ENCODE results near the gene PSAT1.
"Not testable (repeated sequence)": the region's sequence is repeated elsewhere in the genome, so short reads cannot be mapped to it uniquely, and the experiment has no call there.

The PSAT1 gene

GRCh38 chr9:78280982-78281668 lies 15.8 kb upstream of the PSAT1 start:
- no peak for DNase-seq (ENCODE audit: low spot score in 2 of 2)
- no peaks in the 10 kb centered on the region for H3K27me3 Mint-ChIP-seq
- H3K27ac Mint-ChIP-seq (ENCODE audit: low read depth) = no peak overlapping the region
- H3K36me3 Mint-ChIP-seq (ENCODE audit: insufficient read depth) = no peaks in the 10 kb centered on the region
- no peak overlapping the region for H3K4me3 Mint-ChIP-seq
- H3K4me1 Mint-ChIP-seq = no peaks in the 10 kb centered on the region
- no peaks in the 10 kb centered on the region for H3K9me3 Mint-ChIP-seq
- no peak for ATAC-seq (replicated peaks; ENCODE audit: extremely low read depth, poor library complexity, severe bottlenecking)

GRCh38 chr9:78284181-78284580 lies 12.7 kb upstream of the PSAT1 start:
- not testable (repeated sequence) for H3K27me3 Mint-ChIP-seq; H3K27ac Mint-ChIP-seq (ENCODE audit: low read depth); H3K4me1 Mint-ChIP-seq; H3K9me3 Mint-ChIP-seq; H3K36me3 Mint-ChIP-seq (ENCODE audit: insufficient read depth); DNase-seq (ENCODE audit: low spot score in 2 of 2); ATAC-seq (replicated peaks; ENCODE audit: extremely low read depth, poor library complexity, severe bottlenecking); H3K4me3 Mint-ChIP-seq

- ATAC-seq (replicated peaks; ENCODE audit: extremely low read depth, poor library complexity, severe bottlenecking) = no peak
- Mint-ChIP-seq H3K27me3 (peaks cover 9% of the 10 kb centered on the region), H3K9me3 (no peaks in the 10 kb centered on the region), H3K4me3 (no peak overlapping the region), H3K36me3 (ENCODE audit: insufficient read depth) (peaks cover 1% of the 10 kb centered on the region), H3K27ac (ENCODE audit: low read depth) (no peak overlapping the region), H3K4me1 (no peaks in the 10 kb centered on the region)
- no peak for DNase-seq (ENCODE audit: low spot score in 2 of 2)
Observed at GRCh38 chr9:78286125-78286524, 10.8 kb upstream of the PSAT1 start.

GRCh38 chr9:78286946-78287388 lies 10.0 kb upstream of the PSAT1 start:
- ATAC-seq (replicated peaks; ENCODE audit: extremely low read depth, poor library complexity, severe bottlenecking) (no peak), DNase-seq (ENCODE audit: low spot score in 2 of 2) (no peak)
- Mint-ChIP-seq H3K27ac (ENCODE audit: low read depth) (no peak overlapping the region), H3K9me3 (no peaks in the 10 kb centered on the region), H3K4me1 (no peaks in the 10 kb centered on the region), H3K27me3 (peaks cover 9% of the 10 kb centered on the region), H3K36me3 (ENCODE audit: insufficient read depth) (peaks cover 1% of the 10 kb centered on the region), H3K4me3 (no peak overlapping the region)

- H3K27ac Mint-ChIP-seq (ENCODE audit: low read depth) = no peak overlapping the region
- ATAC-seq (replicated peaks; ENCODE audit: extremely low read depth, poor library complexity, severe bottlenecking) = no peak
- H3K4me3 Mint-ChIP-seq = no peak overlapping the region
- H3K4me1 Mint-ChIP-seq = peaks cover 10% of the 10 kb centered on the region
- peaks cover 9% of the 10 kb centered on the region for H3K27me3 Mint-ChIP-seq
- H3K9me3 Mint-ChIP-seq = no peaks in the 10 kb centered on the region
- no peak for DNase-seq (ENCODE audit: low spot score in 2 of 2)
- peaks cover 1% of the 10 kb centered on the region for H3K36me3 Mint-ChIP-seq (ENCODE audit: insufficient read depth)
Observed at GRCh38 chr9:78288214-78288892, 8.6 kb upstream of the PSAT1 start.

GRCh38 chr9:78289474-78289873 lies 7.5 kb upstream of the PSAT1 start:
- Mint-ChIP-seq H3K4me1 (peaks cover 10% of the 10 kb centered on the region), H3K27me3 (peaks cover 9% of the 10 kb centered on the region), H3K27ac (ENCODE audit: low read depth) (no peak overlapping the region), H3K4me3 (no peak overlapping the region), H3K36me3 (ENCODE audit: insufficient read depth) (peaks cover 1% of the 10 kb centered on the region), H3K9me3 (no peaks in the 10 kb centered on the region)
- no peak for ATAC-seq (replicated peaks; ENCODE audit: extremely low read depth, poor library complexity, severe bottlenecking)
- no peak for DNase-seq (ENCODE audit: low spot score in 2 of 2)

- H3K4me3 Mint-ChIP-seq = no peak overlapping the region
- peaks cover 10% of the 10 kb centered on the region for H3K4me1 Mint-ChIP-seq
- DNase-seq (ENCODE audit: low spot score in 2 of 2) = no peak
- H3K27me3 Mint-ChIP-seq = peaks cover 9% of the 10 kb centered on the region
- H3K27ac Mint-ChIP-seq (ENCODE audit: low read depth) = no peak overlapping the region
- H3K36me3 Mint-ChIP-seq (ENCODE audit: insufficient read depth) = peaks cover 1% of the 10 kb centered on the region
- no peak for ATAC-seq (replicated peaks; ENCODE audit: extremely low read depth, poor library complexity, severe bottlenecking)
- no peaks in the 10 kb centered on the region for H3K9me3 Mint-ChIP-seq
Observed at GRCh38 chr9:78291240-78291925, 5.5 kb upstream of the PSAT1 start.

GRCh38 chr9:78292026-78292425 lies 4.9 kb upstream of the PSAT1 start:
- Mint-ChIP-seq H3K27me3 (peaks cover 9% of the 10 kb centered on the region), H3K36me3 (ENCODE audit: insufficient read depth) (peaks cover 5% of the 10 kb centered on the region), H3K27ac (ENCODE audit: low read depth) (no peak overlapping the region), H3K9me3 (no peaks in the 10 kb centered on the region), H3K4me1 (peaks cover 11% of the 10 kb centered on the region), H3K4me3 (no peak overlapping the region)
- ATAC-seq (replicated peaks; ENCODE audit: extremely low read depth, poor library complexity, severe bottlenecking) (no peak), DNase-seq (ENCODE audit: low spot score in 2 of 2) (no peak)

GRCh38 chr9:78292716-78293497 lies 4.0 kb upstream of the PSAT1 start:
- ATAC-seq (replicated peaks; ENCODE audit: extremely low read depth, poor library complexity, severe bottlenecking) = no peak
- Mint-ChIP-seq H3K9me3 (no peaks in the 10 kb centered on the region), H3K4me1 (peaks cover 20% of the 10 kb centered on the region), H3K27me3 (peaks cover 8% of the 10 kb centered on the region), H3K4me3 (peak overlapping the region; percentile 44), H3K27ac (ENCODE audit: low read depth) (no peak overlapping the region), H3K36me3 (ENCODE audit: insufficient read depth) (peaks cover 5% of the 10 kb centered on the region)
- DNase-seq (ENCODE audit: low spot score in 2 of 2) = no peak

- ATAC-seq (replicated peaks; ENCODE audit: extremely low read depth, poor library complexity, severe bottlenecking) (no peak), DNase-seq (ENCODE audit: low spot score in 2 of 2) (no peak)
- no peaks in the 10 kb centered on the region for H3K9me3 Mint-ChIP-seq
- no peak overlapping the region for H3K4me3 Mint-ChIP-seq
- H3K27ac Mint-ChIP-seq (ENCODE audit: low read depth) = no peak overlapping the region
- H3K36me3 Mint-ChIP-seq (ENCODE audit: insufficient read depth) = peaks cover 5% of the 10 kb centered on the region
- H3K4me1 Mint-ChIP-seq = peaks cover 25% of the 10 kb centered on the region
- no peaks in the 10 kb centered on the region for H3K27me3 Mint-ChIP-seq
Observed at GRCh38 chr9:78294290-78295176, 2.4 kb upstream of the PSAT1 start.

GRCh38 chr9:78295177-78295575 lies 1.7 kb upstream of the PSAT1 start:
- Mint-ChIP-seq H3K9me3 (no peaks in the 10 kb centered on the region), H3K27ac (ENCODE audit: low read depth) (no peak overlapping the region), H3K4me3 (no peak overlapping the region), H3K27me3 (no peaks in the 10 kb centered on the region), H3K4me1 (peaks cover 25% of the 10 kb centered on the region), H3K36me3 (ENCODE audit: insufficient read depth) (peaks cover 6% of the 10 kb centered on the region)
- no peak for ATAC-seq (replicated peaks; ENCODE audit: extremely low read depth, poor library complexity, severe bottlenecking)
- no peak for DNase-seq (ENCODE audit: low spot score in 2 of 2)

- DNase-seq (ENCODE audit: low spot score in 2 of 2) (no peak), ATAC-seq (replicated peaks; ENCODE audit: extremely low read depth, poor library complexity, severe bottlenecking) (no peak)
- H3K36me3 Mint-ChIP-seq (ENCODE audit: insufficient read depth) = peaks cover 6% of the 10 kb centered on the region
- H3K27ac Mint-ChIP-seq (ENCODE audit: low read depth) = no peak overlapping the region
- H3K4me3 Mint-ChIP-seq = peak overlapping the region; percentile 88
- no peaks in the 10 kb centered on the region for H3K9me3 Mint-ChIP-seq
- H3K27me3 Mint-ChIP-seq = no peaks in the 10 kb centered on the region
- H3K4me1 Mint-ChIP-seq = peaks cover 25% of the 10 kb centered on the region
Observed at GRCh38 chr9:78295731-78296130, 1.2 kb upstream of the PSAT1 start.

All from central memory CD8-positive, alpha-beta T cell (primary cell).